Lower lobe of right lung (tissue), 2 donors: ENCODE measurements around the gene MMP28. TPM values are rescaled to one million over a fixed set of nuclear protein-coding genes. Genes with fewer than 3 reads are reported as not detected.

Experiments used
- ATAC-seq, 2 donors: fragments of 200-7000 bp; cut with Tn5 transposase; one replicate each; pipeline ENCODE4 v1.9.1; 2020 to 2022; ENCODE audit warnings: mild to moderate bottlenecking in 2 of 2, moderate library complexity in 2 of 2
- DNase-seq: peaks from one replicate; pipeline ENCODE4 v3.0.0-alpha.2; 2020
- H3K27ac ChIP-seq: fragments of 200-600 bp; one replicate; pipeline ENCODE4 v1.8.0; 2022
- H3K27me3 ChIP-seq: fragments of 200-600 bp; one replicate; pipeline ENCODE4 v1.8.0; 2022; ENCODE audit warnings: low read depth
- H3K36me3 ChIP-seq: fragments of 200-600 bp; one replicate; pipeline ENCODE4 v1.8.0; 2022; ENCODE audit warnings: mild to moderate bottlenecking
- H3K4me1 ChIP-seq: fragments of 200-600 bp; one replicate; pipeline ENCODE4 v1.8.0; 2022
- H3K4me3 ChIP-seq: fragments of 200-600 bp; one replicate; pipeline ENCODE4 v1.8.0; 2022; ENCODE audit warnings: mild to moderate bottlenecking
- H3K9me3 ChIP-seq: fragments of 200-600 bp; one replicate; pipeline ENCODE4 v1.8.0; 2022
- CTCF ChIP-seq: fragments of 200-600 bp; IDR thresholded peaks from one replicate; pipeline ENCODE4 v1.8.0; 2022; ENCODE audit warnings: antibody characterized with exemption, mild to moderate bottlenecking
- intact Hi-C: fragments of 100-400 bp; cut with DNase I; formaldehyde crosslinking; loops from one replicate; pipeline ENCODE4 v1.11.0; 2022
- total RNA-seq: library from RNA; stranded (reverse); fragmentation: NEBNext Ultra II Directional; extraction: Animal tissue kit (Norgen Biotek cat#: 25700); gene quantifications from one replicate; pipeline ENCODE4 v1.2.1, GENCODE V29; 2021
- donor health status: DM: no; HTN: yes; CAD: no; lungs with severe emphysema.

Gene MMP28
- total RNA-seq, 1 donor from 2014 or later = 40.9 TPM

DNA sequence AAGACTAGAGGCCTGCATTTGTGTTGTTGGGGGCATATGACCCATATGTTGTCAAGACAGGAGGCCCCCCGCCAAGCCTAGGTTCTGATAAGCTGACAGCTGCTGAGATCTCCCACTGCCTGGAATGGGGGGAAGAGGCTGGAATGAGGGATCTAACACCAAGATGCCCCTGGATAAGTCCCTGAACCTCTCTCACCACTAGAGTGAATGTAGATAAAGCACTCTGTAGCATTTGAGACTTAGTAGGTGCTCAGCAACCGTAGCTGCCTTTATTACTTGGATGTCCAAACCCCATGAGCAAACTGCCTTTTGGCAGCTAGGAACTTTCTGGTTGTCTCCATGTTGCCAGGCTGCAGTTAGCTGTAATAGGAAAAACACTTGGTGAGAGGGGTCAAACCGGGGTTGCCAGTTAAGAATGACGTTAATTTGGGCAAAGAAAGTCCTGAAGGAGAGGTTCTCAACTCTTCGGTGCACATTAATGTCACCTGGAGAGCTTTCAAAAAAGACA is 68.4 kb downstream of the MMP28 start:
- ATAC-seq (no peak), DNase-seq (no peak)
- no peaks in the 10 kb centered on the region for H3K9me3 ChIP-seq
- no peak overlapping the region for H3K27ac ChIP-seq
- H3K4me1 ChIP-seq = peaks cover 12% of the 10 kb centered on the region
- intact Hi-C loops = no loop called here
- H3K27me3 ChIP-seq = no peaks in the 10 kb centered on the region
- TF ChIP-seq CTCF = no peak
- H3K4me3 ChIP-seq = no peak overlapping the region
- peaks cover 52% of the 10 kb centered on the region for H3K36me3 ChIP-seq

- TF ChIP-seq CTCF = no peak
- H3K4me3 ChIP-seq = no peak overlapping the region
- ATAC-seq = no peak
- no peak overlapping the region for H3K27ac ChIP-seq
- no peak for DNase-seq
- no peaks in the 10 kb centered on the region for H3K27me3 ChIP-seq
- H3K9me3 ChIP-seq = no peaks in the 10 kb centered on the region
- intact Hi-C loops = no loop called here
- peaks cover 58% of the 10 kb centered on the region for H3K36me3 ChIP-seq
- peaks cover 9% of the 10 kb centered on the region for H3K4me1 ChIP-seq
Observed at GRCh38 chr17:35726127-35726952, 69.1 kb downstream of the MMP28 start.

- DNase-seq = no peak
- no peaks in the 10 kb centered on the region for H3K9me3 ChIP-seq
- intact Hi-C loops = no loop called here
- H3K27ac ChIP-seq = no peak overlapping the region
- peaks cover 4% of the 10 kb centered on the region for H3K4me1 ChIP-seq
- no peak for ATAC-seq
- H3K36me3 ChIP-seq = peaks cover 64% of the 10 kb centered on the region
- TF ChIP-seq CTCF = no peak
- H3K27me3 ChIP-seq = no peaks in the 10 kb centered on the region
- no peak overlapping the region for H3K4me3 ChIP-seq
Observed at GRCh38 chr17:35725802-35726126, 69.7 kb downstream of the MMP28 start.

DNA sequence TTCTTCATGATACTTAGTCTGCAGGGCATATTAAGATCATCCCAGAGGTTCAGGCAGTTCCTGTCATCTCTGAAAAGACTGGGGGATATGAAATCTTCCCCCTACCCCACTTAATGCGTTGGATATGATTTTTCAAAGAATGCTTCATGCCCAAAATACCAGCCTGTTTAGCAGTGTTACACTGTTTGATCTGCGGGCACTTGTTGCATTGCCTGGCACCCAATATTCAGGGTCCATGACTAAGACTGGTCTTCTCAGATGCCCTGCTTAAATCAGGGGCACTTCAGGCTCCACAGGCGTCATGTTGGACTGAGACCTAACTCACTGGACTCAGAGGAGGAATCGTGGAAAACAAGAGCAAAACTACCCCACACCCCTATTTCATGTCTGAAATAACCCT is 70.4 kb downstream of the MMP28 start:
- H3K4me1 ChIP-seq = no peaks in the 10 kb centered on the region
- H3K4me3 ChIP-seq = no peak overlapping the region
- TF ChIP-seq CTCF = no peak
- no peaks in the 10 kb centered on the region for H3K27me3 ChIP-seq
- ATAC-seq (no peak), DNase-seq (no peak)
- peaks cover 66% of the 10 kb centered on the region for H3K36me3 ChIP-seq
- intact Hi-C loops = no loop called here
- H3K9me3 ChIP-seq = no peaks in the 10 kb centered on the region
- no peak overlapping the region for H3K27ac ChIP-seq

GRCh38 chr17:35723735-35724134 is 71.7 kb downstream of the MMP28 start:
- no peak for ATAC-seq
- H3K27ac ChIP-seq = no peak overlapping the region
- DNase-seq = no peak
- TF ChIP-seq CTCF = no peak
- no peaks in the 10 kb centered on the region for H3K9me3 ChIP-seq
- intact Hi-C loops = no loop called here
- H3K36me3 ChIP-seq = peaks cover 76% of the 10 kb centered on the region
- H3K4me3 ChIP-seq = no peak overlapping the region
- peaks cover 1% of the 10 kb centered on the region for H3K4me1 ChIP-seq
- H3K27me3 ChIP-seq = no peaks in the 10 kb centered on the region
